Endothelial cell of umbilical vein (primary cell): ENCODE data around the gene SNX18.

ENCODE experiments used
- EZH2 ChIP-seq: IDR thresholded peaks from 2 replicates; pipeline ENCODE4 v1.6.1; 2012; ENCODE audit warnings: borderline replicate concordance, low read depth, mild to moderate bottlenecking, moderate library complexity, low read length, inconsistent platforms; ENCODE audit not compliant: severe bottlenecking
- POLR2A ChIP-seq: IDR thresholded peaks from 2 replicates; pipeline ENCODE4 v1.6.1; 2012; ENCODE audit warnings: low read depth, mild to moderate bottlenecking, control low read depth, low read length
- TF ChIP-seq, protein P1 (sequence below), 2 donors: IDR thresholded peaks; 1 replicate in 1 of 2; 2 replicates in 1 of 2; pipeline ENCODE4 v1.5.1; 2011; ENCODE audit warnings: low read length in 2 of 2, mild to moderate bottlenecking in 2 of 2, moderate library complexity in 2 of 2, control low read depth in 1 of 2, inconsistent platforms in 1 of 2, low read depth in 1 of 2; ENCODE audit not compliant: insufficient read depth in 1 of 2; ENCODE audit errors: extremely low read depth in 1 of 2

- TF ChIP-seq, protein P1, sequence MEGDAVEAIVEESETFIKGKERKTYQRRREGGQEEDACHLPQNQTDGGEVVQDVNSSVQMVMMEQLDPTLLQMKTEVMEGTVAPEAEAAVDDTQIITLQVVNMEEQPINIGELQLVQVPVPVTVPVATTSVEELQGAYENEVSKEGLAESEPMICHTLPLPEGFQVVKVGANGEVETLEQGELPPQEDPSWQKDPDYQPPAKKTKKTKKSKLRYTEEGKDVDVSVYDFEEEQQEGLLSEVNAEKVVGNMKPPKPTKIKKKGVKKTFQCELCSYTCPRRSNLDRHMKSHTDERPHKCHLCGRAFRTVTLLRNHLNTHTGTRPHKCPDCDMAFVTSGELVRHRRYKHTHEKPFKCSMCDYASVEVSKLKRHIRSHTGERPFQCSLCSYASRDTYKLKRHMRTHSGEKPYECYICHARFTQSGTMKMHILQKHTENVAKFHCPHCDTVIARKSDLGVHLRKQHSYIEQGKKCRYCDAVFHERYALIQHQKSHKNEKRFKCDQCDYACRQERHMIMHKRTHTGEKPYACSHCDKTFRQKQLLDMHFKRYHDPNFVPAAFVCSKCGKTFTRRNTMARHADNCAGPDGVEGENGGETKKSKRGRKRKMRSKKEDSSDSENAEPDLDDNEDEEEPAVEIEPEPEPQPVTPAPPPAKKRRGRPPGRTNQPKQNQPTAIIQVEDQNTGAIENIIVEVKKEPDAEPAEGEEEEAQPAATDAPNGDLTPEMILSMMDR (IDR thresholded peaks at IDR 0.05; ENCODE audit: extremely low read depth in 1 of 2, insufficient read depth in 1 of 2, low read depth in 1 of 2, low read length in 2 of 2) = no peak
- TF ChIP-seq EZH2 (no peak), POLR2A (no peak)
These were observed 22.5 kb upstream of the SNX18 start for GRCh38 chr5:54495027-54495426.
